Type B pancreatic cell (in vitro differentiated cells): Measurements from ENCODE around the gene SPEF1. TPM values are rescaled to one million over a fixed set of nuclear protein-coding genes. Genes with fewer than 3 reads are reported as not detected.
A peak's percentile ranks its signal among the peaks of the same experiment; 100 is the strongest.

Experiments used
- DNase-seq: peaks from one replicate; pipeline ENCODE4 v3.0.0; 2021; ENCODE audit warnings: mixed read lengths; ENCODE audit not compliant: unreplicated experiment; ENCODE audit errors: extremely low spot score
- H3K27ac Mint-ChIP-seq: 2 replicates; pipeline ENCODE4 v1.8.0; 2021; ENCODE audit warnings: mild to moderate bottlenecking, mixed read lengths
- H3K27me3 Mint-ChIP-seq: 2 replicates; pipeline ENCODE4 v1.8.0; 2021; ENCODE audit warnings: mixed read lengths
- H3K36me3 Mint-ChIP-seq: 2 replicates; pipeline ENCODE4 v1.8.0; 2021; ENCODE audit warnings: mixed read lengths
- H3K4me1 Mint-ChIP-seq: one replicate; pipeline ENCODE4 v1.8.0; 2021; ENCODE audit warnings: mixed read lengths; ENCODE audit not compliant: unreplicated experiment
- H3K4me3 Mint-ChIP-seq: 2 replicates; pipeline ENCODE4 v1.8.0; 2021; ENCODE audit warnings: mild to moderate bottlenecking, mixed read lengths
- H3K9me3 Mint-ChIP-seq: 2 replicates; pipeline ENCODE4 v1.8.0; 2021; ENCODE audit warnings: mixed read lengths
- CTCF ChIP-seq: fragments of 200-600 bp; sonication (generic); conservative IDR thresholded peaks from 2 replicates; pipeline ENCODE4 v1.5.0; 2021; ENCODE audit warnings: antibody characterized with exemption, mild to moderate bottlenecking
- total RNA-seq: library from RNA; stranded (reverse); gene quantifications from 2 replicates; pipeline ENCODE4 v1.2.1, GENCODE V29; 2021; ENCODE audit warnings: low replicate concordance

Gene SPEF1
- total RNA-seq, 1 donor from 2014 or later: 3.0 TPM

DNA sequence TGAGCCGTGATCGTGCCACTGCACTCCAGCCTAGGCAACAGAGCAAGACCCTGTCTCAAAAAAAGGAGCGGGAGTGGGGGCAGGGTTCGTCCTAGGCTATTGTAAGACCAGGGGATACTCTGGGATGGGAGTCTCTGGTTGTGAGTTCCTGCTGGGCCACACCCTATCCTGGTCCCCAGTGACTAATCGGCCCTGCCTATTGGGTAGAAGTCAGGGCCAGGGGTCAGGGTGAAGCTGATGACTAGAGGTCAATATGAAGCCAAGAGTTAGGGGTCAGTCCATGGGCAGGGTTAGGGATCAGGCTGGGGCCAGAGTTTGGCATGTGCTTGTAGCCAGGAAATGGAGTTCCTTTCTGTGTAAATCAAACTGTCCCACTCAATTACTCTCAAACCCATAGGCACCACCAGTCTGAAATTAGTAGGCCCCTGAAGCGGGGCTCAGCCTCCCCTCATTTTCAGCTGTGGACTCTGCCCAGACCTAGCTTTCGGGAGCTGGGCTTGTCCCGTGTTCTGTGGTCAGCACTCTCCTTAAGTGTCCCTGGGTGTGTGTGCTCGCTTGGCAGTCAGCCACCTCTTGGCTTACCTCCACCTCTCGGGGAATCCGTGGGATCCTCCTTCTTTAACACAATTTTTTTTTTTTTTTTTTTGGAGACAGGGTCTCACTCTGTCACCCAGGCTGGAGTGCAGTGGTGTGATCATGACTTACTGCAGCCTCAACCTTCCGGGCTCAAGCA, 47.0 kb downstream of the SPEF1 start:
- no peak overlapping the region for H3K4me3 Mint-ChIP-seq
- DNase-seq: no peak
- H3K36me3 Mint-ChIP-seq: no peaks in the 10 kb centered on the region
- H3K4me1 Mint-ChIP-seq: peaks cover 36% of the 10 kb centered on the region
- no peak for TF ChIP-seq CTCF
- peaks cover 27% of the 10 kb centered on the region for H3K27me3 Mint-ChIP-seq
- no peak overlapping the region for H3K27ac Mint-ChIP-seq
- no peaks in the 10 kb centered on the region for H3K9me3 Mint-ChIP-seq

GRCh38 chr20:3733119-3733995, 47.9 kb downstream of the SPEF1 start:
- H3K4me3 Mint-ChIP-seq: peak overlapping the region; percentile 51
- peaks cover 28% of the 10 kb centered on the region for H3K27me3 Mint-ChIP-seq
- peaks cover 29% of the 10 kb centered on the region for H3K4me1 Mint-ChIP-seq
- no peaks in the 10 kb centered on the region for H3K9me3 Mint-ChIP-seq
- no peak overlapping the region for H3K27ac Mint-ChIP-seq
- TF ChIP-seq CTCF: no peak
- no peak for DNase-seq
- no peaks in the 10 kb centered on the region for H3K36me3 Mint-ChIP-seq

GRCh38 chr20:3732327-3733118, 48.7 kb downstream of the SPEF1 start, which contains the start of gene HSPA12B:
TSS of gene HSPA12B (plus strand) at chr20:3732685. CDS start at chr20:3738675, 5,990 bp downstream.
- Mint-ChIP-seq H3K9me3 (no peaks in the 10 kb centered on the region), H3K27ac (no peak within 1 kb of the TSS), H3K36me3 (no peaks in the 10 kb centered on the region), H3K27me3 (peaks cover 37% of the 10 kb centered on the region), H3K4me1 (peaks cover 36% of the 10 kb centered on the region), H3K4me3 (peak within 1 kb of the TSS; percentile 51)
- no peak for DNase-seq
- TF ChIP-seq CTCF: no peak

- Mint-ChIP-seq H3K9me3 (no peaks in the 10 kb centered on the region), H3K27ac (no peak overlapping the region), H3K27me3 (peaks cover 43% of the 10 kb centered on the region), H3K4me3 (no peak overlapping the region), H3K36me3 (no peaks in the 10 kb centered on the region), H3K4me1 (peaks cover 36% of the 10 kb centered on the region)
- TF ChIP-seq CTCF: no peak
- no peak for DNase-seq
Measured at GRCh38 chr20:3731944-3732326, 49.3 kb downstream of the SPEF1 start.

DNA sequence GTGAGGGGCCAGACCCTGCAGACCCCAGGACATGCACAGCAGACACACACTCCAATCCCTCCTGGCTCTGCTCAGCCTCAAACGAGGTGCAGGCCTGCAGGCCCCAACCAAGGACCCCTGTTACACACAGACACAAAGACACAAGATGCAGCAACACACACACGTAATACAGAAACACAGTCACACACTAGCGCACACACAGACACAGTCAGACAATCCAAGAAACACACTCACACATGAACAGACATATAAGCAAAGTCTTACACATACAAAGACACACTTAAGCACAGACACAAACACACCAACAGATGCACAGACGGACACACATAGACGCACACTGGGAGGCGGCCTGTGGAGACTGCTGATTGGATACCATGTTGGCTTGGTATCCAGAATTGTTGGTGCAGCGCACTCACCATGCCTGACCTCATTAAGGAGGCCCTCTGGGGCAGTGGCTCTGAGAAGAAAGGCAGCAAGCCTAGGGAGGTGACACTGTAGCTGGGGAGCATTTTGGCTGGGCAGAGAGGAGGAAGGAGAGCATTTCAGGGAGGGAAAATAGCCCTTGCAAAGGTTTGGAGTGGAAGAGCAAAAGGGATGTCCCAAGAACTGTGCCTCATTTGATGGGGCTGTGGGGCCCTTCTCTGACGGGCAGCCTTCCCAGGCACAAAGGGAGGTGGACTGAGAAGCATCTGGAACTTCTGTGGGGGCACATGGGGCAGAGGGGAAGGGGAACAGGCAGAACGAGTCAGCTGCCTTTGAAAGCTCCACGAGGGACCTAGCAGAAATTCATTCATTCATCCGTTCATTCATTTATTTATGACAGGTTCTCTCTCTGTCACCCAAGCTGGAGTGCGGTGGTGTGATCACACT, 50.2 kb downstream of the SPEF1 start:
- no peak for TF ChIP-seq CTCF
- Mint-ChIP-seq H3K9me3 (no peaks in the 10 kb centered on the region), H3K4me3 (no peak overlapping the region), H3K27ac (no peak overlapping the region), H3K27me3 (peaks cover 44% of the 10 kb centered on the region), H3K4me1 (peaks cover 30% of the 10 kb centered on the region), H3K36me3 (no peaks in the 10 kb centered on the region)
- no peak for DNase-seq
